Measurements from ENCODE around the gene GTF3C1. TPM values are rescaled to one million over a fixed set of nuclear protein-coding genes. Genes with fewer than 3 reads are reported as not detected.

The GTF3C1 gene, protein sequence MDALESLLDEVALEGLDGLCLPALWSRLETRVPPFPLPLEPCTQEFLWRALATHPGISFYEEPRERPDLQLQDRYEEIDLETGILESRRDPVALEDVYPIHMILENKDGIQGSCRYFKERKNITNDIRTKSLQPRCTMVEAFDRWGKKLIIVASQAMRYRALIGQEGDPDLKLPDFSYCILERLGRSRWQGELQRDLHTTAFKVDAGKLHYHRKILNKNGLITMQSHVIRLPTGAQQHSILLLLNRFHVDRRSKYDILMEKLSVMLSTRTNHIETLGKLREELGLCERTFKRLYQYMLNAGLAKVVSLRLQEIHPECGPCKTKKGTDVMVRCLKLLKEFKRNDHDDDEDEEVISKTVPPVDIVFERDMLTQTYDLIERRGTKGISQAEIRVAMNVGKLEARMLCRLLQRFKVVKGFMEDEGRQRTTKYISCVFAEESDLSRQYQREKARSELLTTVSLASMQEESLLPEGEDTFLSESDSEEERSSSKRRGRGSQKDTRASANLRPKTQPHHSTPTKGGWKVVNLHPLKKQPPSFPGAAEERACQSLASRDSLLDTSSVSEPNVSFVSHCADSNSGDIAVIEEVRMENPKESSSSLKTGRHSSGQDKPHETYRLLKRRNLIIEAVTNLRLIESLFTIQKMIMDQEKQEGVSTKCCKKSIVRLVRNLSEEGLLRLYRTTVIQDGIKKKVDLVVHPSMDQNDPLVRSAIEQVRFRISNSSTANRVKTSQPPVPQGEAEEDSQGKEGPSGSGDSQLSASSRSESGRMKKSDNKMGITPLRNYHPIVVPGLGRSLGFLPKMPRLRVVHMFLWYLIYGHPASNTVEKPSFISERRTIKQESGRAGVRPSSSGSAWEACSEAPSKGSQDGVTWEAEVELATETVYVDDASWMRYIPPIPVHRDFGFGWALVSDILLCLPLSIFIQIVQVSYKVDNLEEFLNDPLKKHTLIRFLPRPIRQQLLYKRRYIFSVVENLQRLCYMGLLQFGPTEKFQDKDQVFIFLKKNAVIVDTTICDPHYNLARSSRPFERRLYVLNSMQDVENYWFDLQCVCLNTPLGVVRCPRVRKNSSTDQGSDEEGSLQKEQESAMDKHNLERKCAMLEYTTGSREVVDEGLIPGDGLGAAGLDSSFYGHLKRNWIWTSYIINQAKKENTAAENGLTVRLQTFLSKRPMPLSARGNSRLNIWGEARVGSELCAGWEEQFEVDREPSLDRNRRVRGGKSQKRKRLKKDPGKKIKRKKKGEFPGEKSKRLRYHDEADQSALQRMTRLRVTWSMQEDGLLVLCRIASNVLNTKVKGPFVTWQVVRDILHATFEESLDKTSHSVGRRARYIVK (N-terminal part only)
- total RNA-seq: 80.5 and 84.9 TPM in 2 replicates

DNA sequence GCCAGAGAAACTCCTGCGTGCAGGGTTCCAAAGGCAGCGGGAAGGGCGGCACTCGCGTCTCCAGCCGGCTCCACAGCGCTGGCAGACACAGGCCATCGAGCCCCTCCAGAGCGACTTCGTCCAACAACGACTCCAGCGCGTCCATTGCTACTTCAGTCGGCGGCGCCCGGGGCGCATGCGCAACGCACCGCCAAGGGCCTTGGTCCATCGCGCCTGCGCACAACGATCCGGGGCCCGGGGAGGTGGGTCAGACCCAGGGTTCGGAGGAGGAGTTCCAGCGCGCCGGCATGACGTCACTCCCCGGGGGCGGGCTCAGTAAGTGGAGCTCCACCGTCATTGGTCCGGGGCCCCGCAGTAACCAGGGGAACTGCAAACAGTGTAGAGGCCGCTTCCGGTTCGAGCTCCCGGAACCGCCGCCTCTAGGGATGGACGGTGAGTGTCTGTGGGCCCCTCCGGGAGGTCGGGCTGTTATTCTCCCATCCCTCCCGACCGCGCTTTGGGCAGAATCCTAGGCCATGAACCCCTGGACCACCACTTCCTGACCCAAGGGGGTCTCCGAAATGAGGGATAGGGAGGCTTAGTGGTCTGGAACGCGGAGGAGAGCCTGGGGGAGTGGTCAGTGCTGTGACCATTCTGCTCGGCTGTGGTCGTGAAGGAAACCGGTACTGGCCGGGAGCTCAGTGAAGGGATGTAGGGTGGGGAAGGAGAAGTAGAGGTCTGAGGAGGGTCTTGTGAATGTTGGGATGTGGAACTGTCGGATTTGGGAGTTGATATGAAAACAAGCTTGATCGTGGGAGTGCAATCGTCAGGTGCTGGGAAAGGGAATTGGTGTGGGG is at the start of gene GTF3C1, which contains the start of gene KATNIP:
Gene GTF3C1 (minus strand): TSS at position 168 of the 836 bp plus-strand sequence. CDS start 23 bp downstream, at position 145.
Gene KATNIP (plus strand): TSS at position 399 of the 836 bp plus-strand sequence. CDS start 27 bp downstream, at position 426.

Other genes starting within 250 kb of the GTF3C1 start
- 40.6 and 47.0 TPM in 2 replicates for gene IL4R, start 235.9 kb downstream of the GTF3C1 start, total RNA-seq
- gene IL21R, start 147.7 kb downstream of the GTF3C1 start, total RNA-seq: 0.29 and 0.33 TPM in 2 replicates
- gene KATNIP, start 231 bp upstream of the GTF3C1 start, total RNA-seq: 24.5 and 27.8 TPM in 2 replicates

Measured in vein endothelial cell (primary cell).